ENCODE measurements around the gene CFD.

Gene CFD

DNA sequence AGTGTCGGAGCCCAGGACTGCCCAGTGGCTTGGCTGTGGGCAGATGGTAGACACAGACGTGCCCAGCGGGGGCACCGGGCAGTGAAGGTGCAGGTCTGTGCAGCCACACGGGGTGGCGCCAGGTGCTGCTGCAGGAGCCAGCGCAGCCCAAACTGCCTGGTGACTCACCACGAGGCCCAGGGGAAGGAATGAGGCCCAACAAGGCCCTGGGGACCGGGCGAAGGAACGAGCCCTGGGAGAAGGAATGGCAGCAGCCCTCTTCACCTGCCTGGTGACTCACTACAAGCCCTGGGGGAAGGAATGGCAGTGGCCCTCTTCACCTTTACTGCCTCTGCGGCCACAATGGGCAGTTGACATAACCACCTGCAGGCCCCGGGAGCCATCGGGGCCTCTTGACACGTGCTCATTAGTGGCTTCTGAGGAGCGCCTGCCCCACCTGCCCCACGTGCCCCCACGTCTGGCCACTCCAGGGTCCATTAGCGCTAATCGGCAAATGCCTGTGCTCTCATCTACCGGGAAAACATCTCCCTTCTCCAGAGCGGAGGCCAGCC, 24.3 kb downstream of the CFD start:
- TF ChIP-seq CTCF (IDR thresholded peaks at IDR 0.05; ENCODE audit: low read depth, low read length, missing control alignments) = no peak
- no peak overlapping the region for H3K4me3 ChIP-seq (ENCODE audit: low read depth, low read length)
- DNase-seq (ENCODE audit: low read depth) = no peak
- in situ Hi-C loops (cut with HindIII; ENCODE audit: low sequenced_read_pairs) = no loop called here

- TF ChIP-seq CTCF (IDR thresholded peaks at IDR 0.05; ENCODE audit: low read depth, low read length, missing control alignments) = no peak
- no peak for DNase-seq (ENCODE audit: low read depth)
- H3K4me3 ChIP-seq (ENCODE audit: low read depth, low read length) = no peak overlapping the region
- in situ Hi-C loops (cut with HindIII; ENCODE audit: low sequenced_read_pairs) = no loop called here
Observed at GRCh38 chr19:884420-885211, 25.2 kb downstream of the CFD start.

- in situ Hi-C loops (cut with HindIII; ENCODE audit: low sequenced_read_pairs) = no loop called here
- DNase-seq (ENCODE audit: low read depth) = no peak
- no peak overlapping the region for H3K4me3 ChIP-seq (ENCODE audit: low read depth, low read length)
- TF ChIP-seq CTCF (IDR thresholded peaks at IDR 0.05; ENCODE audit: low read depth, low read length, missing control alignments) = no peak
Observed at GRCh38 chr19:885536-886224, 26.2 kb downstream of the CFD start.

GRCh38 chr19:887072-887471, 27.6 kb downstream of the CFD start:
- peak; percentile 69 for DNase-seq (ENCODE audit: low read depth)
- H3K4me3 ChIP-seq (ENCODE audit: low read depth, low read length) = no peak overlapping the region
- no peak for TF ChIP-seq CTCF (IDR thresholded peaks at IDR 0.05; ENCODE audit: low read depth, low read length, missing control alignments)
- in situ Hi-C loops (cut with HindIII; ENCODE audit: low sequenced_read_pairs) = no loop called here

DNA sequence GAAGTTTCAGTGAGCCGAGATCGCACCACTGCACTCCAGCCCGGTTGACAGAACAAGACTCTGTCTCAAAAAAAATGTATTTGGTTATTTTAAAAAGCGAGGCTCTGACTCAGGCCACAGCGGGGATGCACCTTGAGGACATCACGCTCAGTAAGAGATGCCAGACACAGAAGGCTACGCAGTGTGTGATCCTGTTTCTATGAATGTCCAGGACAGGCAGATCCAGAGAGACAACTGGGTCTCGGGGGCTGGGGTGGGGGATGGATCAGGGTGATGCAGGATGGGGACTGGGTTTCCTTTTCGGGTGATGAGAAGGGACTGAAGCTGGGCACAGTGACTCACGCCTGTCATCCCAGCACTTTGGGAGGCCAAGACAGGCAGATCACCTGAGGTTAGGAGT, 28.1 kb downstream of the CFD start:
- DNase-seq (ENCODE audit: low read depth) = no peak
- in situ Hi-C loops (cut with HindIII; ENCODE audit: low sequenced_read_pairs) = no loop called here
- TF ChIP-seq CTCF (IDR thresholded peaks at IDR 0.05; ENCODE audit: low read depth, low read length, missing control alignments) = no peak
- H3K4me3 ChIP-seq (ENCODE audit: low read depth, low read length) = no peak overlapping the region

- in situ Hi-C loops (cut with HindIII; ENCODE audit: low sequenced_read_pairs) = no loop called here
- H3K4me3 ChIP-seq (ENCODE audit: low read depth, low read length) = no peak overlapping the region
- no peak for DNase-seq (ENCODE audit: low read depth)
Observed at GRCh38 chr19:888581-889385, 29.3 kb downstream of the CFD start.

More at GRCh38 chr19:888581-889385, 29.3 kb downstream of the CFD start:
- TF ChIP-seq CTCF (IDR thresholded peaks at IDR 0.05; ENCODE audit: low read depth, low read length, missing control alignments) = no peak
